ENCODE measurements around the gene LRMDA.

- TF ChIP-seq ZBTB48 (tag by site-specific recombination; IDR thresholded peaks at IDR 0.05) (no peak), YY1 (tag by site-specific recombination; IDR thresholded peaks at IDR 0.05) (no peak), ZSCAN16 (tag by site-specific recombination; IDR thresholded peaks at IDR 0.05) (no peak), ZNF555 (tag by site-specific recombination; conservative IDR thresholded peaks at IDR 0.05) (no peak), CTCF (tag by site-specific recombination; IDR thresholded peaks at IDR 0.05) (no peak), ZNF621 (tag by site-specific recombination; IDR thresholded peaks at IDR 0.05) (no peak)
These were observed 1060.6 kb downstream of the LRMDA start for GRCh38 chr10:76492026-76492425.
